Gastrocnemius medialis (tissue), 4 donors: ENCODE measurements around the gene MUC16.

ENCODE experiments used
- POLR2A ChIP-seq, 2 donors: fragments of 450-650 bp; IDR thresholded peaks; one replicate each; pipeline ENCODE4 v1.6.1; 2017; ENCODE audit warnings: antibody characterized with exemption in 2 of 2, mild to moderate bottlenecking in 2 of 2, moderate library complexity in 2 of 2
- TF ChIP-seq, protein P1 (sequence below), 5 experiments: fragments of 450-650 bp in 3 of 5; fragments of 200-600 bp in 2 of 5; sonication (generic) in 2 of 5; IDR thresholded peaks in 4 of 5; conservative IDR thresholded peaks in 1 of 5; 1 replicate in 4 of 5; 2 replicates in 1 of 5; pipeline ENCODE4 v1.5.1; 2016 to 2019; ENCODE audit warnings: antibody characterized with exemption in 5 of 5, mild to moderate bottlenecking in 3 of 5, moderate library complexity in 3 of 5

DNA sequence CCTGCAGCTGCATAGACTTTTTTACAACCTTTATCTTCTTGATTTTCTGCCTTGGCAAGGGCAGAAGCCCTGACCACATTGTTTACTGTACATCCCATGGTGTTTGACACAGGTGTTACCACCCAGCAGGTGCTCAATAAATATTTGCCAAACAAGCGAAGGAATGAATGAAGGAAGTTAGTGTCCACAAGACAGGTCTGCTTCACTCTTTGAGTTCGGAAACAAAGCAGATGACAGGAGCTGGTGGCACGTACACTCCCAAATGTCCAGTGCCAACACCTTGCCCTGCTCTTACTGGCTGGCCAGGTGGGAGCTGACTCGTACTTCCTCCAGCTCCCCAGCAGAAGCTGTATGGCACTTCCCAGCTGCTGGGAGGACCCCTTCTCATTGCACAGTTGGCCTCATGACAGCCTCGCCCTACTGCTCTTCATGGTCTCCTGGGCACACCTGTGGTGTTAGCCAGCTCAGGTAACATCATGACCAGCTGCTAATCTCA lies 22.0 kb upstream of the MUC16 start:
- TF ChIP-seq, protein P1, sequence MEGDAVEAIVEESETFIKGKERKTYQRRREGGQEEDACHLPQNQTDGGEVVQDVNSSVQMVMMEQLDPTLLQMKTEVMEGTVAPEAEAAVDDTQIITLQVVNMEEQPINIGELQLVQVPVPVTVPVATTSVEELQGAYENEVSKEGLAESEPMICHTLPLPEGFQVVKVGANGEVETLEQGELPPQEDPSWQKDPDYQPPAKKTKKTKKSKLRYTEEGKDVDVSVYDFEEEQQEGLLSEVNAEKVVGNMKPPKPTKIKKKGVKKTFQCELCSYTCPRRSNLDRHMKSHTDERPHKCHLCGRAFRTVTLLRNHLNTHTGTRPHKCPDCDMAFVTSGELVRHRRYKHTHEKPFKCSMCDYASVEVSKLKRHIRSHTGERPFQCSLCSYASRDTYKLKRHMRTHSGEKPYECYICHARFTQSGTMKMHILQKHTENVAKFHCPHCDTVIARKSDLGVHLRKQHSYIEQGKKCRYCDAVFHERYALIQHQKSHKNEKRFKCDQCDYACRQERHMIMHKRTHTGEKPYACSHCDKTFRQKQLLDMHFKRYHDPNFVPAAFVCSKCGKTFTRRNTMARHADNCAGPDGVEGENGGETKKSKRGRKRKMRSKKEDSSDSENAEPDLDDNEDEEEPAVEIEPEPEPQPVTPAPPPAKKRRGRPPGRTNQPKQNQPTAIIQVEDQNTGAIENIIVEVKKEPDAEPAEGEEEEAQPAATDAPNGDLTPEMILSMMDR (IDR thresholded peaks at IDR 0.05 in 4 of 5, conservative IDR thresholded peaks at IDR 0.05 in 1 of 5): no peak
- no peak for TF ChIP-seq POLR2A (IDR thresholded peaks at IDR 0.05)
